Measurements from ENCODE around the gene CNTNAP2.

The CNTNAP2 gene

DNA sequence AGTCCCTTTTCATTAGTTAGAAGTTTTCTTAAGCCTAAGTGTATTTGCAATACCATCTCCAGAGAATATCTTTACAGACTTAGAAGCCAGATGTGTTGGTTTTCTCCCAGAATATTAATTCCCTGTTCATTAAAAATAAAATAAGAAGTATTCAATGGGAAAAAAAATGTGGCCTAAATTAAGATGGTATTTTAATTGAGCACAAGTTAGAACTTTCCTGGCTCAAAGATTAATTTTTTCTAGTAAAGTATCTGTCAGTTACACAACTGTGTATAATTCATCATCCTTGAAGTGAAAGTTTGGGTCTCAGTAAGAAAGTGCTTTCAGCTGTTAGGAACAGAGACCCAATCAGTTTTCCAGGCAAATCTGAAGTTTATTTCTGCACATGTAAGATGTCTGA lies 1294.5 kb downstream of the CNTNAP2 start:
- no peak for DNase-seq (ENCODE audit: low read depth)

DNA sequence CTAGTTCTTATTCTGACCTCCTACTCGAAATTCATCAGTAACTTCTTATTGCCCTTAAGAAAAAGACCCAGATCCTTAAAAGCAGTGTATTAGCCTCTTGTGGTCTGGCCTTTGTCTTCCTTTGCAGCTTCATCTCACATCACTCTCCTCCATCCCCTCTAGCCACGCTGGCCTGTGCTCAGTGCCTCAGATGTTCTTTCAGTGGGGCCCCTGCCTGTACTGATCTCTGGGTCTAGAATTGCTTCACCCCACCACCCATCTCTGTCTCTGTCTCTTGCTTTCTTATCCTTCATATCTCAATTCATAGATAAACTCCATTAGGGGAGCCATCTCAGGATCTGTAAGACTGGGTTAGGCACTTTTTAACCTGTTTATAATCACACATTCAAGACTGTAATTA lies 1295.5 kb downstream of the CNTNAP2 start:
- DNase-seq (ENCODE audit: low read depth): no peak

- peak; percentile 50 for DNase-seq (ENCODE audit: low read depth)
These were observed 1296.4 kb downstream of the CNTNAP2 start for GRCh38 chr7:147412782-147413556.

DNA sequence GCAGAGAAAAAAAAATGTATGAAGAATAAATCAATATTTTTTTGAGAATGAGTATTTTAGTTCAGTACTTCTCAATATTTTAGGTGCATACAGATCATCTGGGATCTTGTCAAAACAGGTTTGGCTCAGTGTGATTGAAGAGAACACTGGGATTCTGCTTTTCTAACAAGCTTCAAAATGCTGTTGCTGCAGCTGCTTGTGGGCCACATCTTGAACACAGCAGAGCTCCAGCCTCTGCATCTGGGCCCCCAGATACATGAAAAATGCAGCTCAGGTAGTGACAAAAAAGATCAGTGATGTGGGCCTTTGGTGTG lies 1296.9 kb downstream of the CNTNAP2 start:
- no peak for DNase-seq (ENCODE audit: low read depth)

DNA sequence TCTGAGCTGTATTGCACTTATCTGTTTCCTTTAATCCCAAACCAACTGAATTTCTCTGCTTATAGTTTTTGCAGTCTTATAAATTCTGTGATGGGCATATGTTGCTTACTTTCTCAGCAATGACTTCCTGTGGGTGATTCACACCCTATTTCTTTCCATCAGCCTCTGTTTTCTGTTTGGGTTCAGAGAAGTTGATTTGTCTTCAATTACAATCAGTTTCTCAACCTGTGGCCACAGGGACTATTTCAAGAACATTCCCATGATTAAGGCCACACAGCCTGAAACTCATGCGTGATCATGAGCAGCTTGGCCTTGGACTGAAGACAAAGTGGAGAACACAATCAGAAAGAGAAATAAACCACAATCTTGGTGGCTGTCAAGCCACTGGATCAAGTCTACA lies 1299.4 kb downstream of the CNTNAP2 start:
- no peak for DNase-seq (ENCODE audit: low read depth)

DNA sequence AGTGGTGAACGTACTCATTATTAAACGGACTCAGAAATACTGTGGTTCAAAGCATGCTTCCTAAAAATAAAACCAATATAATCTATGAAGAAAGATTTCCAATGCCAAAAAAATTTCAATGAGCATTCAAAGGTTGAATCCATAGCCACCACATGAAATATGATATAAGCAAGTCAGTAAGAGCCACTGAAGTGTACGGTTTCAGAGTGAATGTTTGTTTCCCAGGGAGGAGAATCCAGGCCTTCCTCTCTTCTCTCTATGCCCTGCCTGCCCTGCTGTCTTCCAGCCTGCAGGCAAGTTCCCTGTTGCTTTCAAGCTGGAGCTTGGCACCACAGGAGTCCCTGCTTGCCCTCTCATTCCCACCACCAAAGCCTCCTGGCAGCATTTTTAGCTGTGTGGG lies 1302.4 kb downstream of the CNTNAP2 start:
- no peak for DNase-seq (ENCODE audit: low read depth)

DNA sequence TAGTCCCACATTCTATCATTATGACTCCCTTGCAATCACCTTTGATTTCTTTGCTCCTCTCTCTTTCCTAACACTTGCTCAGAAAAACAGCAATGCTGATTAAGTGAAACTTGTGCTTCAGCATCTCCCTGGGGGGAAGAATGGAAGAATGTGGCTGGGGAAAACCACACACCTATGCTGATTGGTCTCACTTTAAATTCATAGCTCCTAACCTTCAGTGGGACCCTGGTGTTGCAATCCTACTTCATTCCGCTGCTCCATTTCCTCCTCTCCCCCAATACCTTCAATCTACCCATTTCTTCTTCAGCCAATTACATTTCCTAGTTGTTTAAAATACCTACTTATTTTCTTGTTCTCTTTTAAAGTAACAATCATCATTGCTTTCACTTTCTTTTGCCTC lies 1307.3 kb downstream of the CNTNAP2 start:
- DNase-seq (ENCODE audit: low read depth): no peak

DNA sequence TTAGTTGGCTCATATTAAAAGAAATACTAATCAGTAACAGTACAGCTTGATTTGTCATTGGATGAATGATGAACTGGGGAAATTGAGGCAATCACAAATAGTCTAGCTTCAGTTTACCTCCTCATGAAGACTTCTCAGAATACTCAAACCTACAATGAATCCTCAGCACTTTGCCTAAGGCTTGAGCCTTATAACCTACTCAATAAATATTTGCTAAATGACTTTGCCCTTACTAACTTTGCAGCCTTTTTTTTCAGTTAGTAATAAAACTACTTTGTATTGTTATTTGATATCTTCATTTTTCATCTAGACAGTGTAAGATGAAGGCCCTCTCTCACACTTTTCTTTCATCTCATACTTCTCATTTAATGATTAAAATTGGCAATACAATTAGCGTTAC lies 1311.5 kb downstream of the CNTNAP2 start:
- DNase-seq (ENCODE audit: low read depth): no peak

DNA sequence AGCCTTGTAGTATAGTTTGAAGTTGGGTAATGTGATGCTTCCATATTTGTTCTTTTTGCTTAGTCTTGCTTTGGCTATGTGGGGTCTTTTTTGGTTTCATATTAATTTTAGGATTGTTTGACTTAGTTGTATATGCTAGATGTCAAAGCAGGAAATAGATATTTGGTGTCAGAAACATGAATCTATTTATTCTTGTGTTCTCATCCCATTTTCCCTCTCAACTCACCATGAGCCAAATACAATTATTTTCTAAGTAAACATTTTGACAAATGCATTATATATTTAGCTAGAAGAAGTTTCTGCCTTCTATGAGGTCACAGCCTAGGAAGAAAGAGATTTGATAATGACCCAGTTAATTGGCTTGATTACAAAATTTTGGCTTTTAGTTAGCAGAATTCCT lies 1313.4 kb downstream of the CNTNAP2 start:
- DNase-seq (ENCODE audit: low read depth): no peak

DNA sequence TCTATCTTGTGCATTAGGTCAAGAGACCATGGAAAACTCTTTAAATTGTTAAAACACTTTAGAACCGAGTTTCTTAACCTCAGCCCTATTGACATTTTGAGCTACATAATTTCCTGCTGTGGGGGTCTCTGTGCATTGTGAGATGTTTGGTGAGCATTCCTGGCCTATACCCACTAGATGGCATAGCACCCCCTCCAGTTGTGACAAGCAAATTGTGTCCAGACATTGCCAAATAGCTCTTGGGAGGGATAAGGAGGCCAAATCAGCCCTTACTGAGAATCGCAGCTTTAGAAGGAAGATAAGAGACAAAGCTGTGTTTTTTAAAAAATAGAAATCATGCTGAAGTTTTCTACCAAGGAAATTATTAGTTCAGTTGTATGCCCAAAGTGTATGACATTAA lies 1315.5 kb downstream of the CNTNAP2 start:
- peak; percentile 34 for DNase-seq (ENCODE audit: low read depth)

DNA sequence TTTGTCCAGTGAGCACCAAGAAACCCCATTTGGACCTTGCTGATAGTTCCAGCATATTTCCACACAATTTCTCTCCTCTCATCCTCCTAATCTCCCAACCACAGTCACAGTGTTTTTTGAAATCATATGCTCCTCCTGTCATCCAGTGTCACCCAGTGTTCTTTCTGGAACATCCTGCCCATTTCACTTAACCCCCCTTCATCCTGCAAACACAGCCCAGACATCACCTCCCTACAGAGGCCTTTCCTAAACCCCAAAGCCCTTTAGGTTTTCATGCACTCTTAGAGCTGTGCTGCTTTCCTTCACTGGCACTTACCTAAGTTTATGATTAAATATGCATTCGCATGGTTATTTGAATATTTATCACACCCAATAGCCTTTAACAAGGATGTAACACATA lies 1316.0 kb downstream of the CNTNAP2 start:
- DNase-seq (ENCODE audit: low read depth): no peak

DNA sequence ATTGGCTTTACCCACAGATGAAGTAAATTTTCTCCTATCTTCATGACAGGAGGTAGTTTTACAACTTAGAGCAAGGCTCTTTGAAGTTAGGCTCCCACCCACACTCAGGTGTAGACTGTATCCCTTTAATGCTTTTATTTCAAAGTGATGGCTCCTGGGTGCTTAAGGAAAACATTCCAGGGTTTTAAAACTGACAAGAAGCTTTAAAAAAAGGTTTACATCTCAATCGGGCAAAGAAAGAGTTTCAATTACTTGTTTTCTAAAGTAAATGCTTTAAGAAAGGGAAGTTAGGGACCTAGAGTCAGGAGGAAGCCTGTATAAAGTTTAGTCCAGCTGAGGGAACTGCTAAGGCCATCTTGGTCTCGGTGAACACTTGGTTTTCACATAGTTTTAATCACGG lies 1320.1 kb downstream of the CNTNAP2 start:
- DNase-seq (ENCODE audit: low read depth): no peak

DNA sequence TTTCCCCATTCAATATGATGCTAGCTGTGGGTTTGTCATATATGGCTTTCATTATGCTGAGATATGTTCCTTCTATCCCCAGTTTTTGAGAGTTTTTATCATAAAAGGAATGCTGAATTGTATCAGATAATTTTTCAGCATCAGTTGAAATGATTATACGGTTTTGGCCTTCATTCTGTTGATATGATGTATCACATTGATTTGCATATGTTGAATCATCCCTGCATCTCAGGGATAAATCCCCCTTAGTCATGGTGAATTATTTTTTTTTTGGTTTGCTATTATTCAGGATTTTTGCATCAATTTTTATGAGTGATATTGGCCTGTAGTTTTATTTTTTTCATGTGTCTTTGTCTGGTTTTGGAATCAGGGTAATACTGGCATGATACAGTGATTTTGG lies 1321.6 kb downstream of the CNTNAP2 start:
- DNase-seq (ENCODE audit: low read depth): peak; percentile 14

GRCh38 chr7:147443942-147444341 lies 1327.3 kb downstream of the CNTNAP2 start:
- DNase-seq (ENCODE audit: low read depth): no peak

DNA sequence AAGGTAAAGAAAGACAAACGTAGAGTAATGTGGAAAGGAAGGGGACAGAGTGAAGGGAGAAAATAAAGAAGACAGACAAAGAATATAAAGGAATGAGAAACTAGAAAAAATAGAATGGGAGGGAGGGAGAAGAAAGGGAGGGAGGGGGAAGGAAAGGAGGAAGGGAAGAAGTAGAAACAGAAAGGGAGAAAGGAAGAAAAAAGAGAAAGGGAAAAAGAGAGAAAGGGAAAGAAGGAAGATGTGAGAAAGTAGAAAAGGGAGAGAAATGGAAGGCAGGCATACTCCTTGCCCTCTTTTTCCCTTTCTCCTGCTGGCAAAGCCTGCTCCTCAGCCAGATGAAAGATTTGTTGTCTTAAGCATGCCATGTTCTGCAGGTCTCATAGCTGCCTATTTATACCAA lies 1336.2 kb downstream of the CNTNAP2 start:
- DNase-seq (ENCODE audit: low read depth): no peak

GRCh38 chr7:147465223-147465622 lies 1348.6 kb downstream of the CNTNAP2 start:
- no peak for DNase-seq (ENCODE audit: low read depth)

DNA sequence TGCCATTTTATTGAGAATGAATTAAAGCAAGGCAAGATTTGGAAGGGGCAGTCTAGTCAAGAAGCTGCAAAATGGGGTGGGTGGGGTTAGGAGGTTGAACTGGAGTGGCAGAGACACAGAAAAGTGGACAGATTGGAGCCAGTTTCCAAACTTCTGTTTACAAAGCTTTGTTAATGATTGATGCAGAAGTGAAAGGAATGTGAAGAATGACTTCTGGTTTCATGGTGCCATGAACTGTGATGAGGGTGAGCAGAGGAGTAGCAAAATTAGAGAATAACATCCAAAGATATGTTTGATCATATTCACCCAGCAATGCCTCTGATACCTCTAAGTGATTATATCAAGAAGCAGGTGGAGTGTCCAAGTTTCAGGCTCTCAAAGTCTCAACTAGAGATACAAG lies 1356.0 kb downstream of the CNTNAP2 start:
- no peak for DNase-seq (ENCODE audit: low read depth)

GRCh38 chr7:147474862-147475261 lies 1358.3 kb downstream of the CNTNAP2 start:
- DNase-seq (ENCODE audit: low read depth): no peak

DNA sequence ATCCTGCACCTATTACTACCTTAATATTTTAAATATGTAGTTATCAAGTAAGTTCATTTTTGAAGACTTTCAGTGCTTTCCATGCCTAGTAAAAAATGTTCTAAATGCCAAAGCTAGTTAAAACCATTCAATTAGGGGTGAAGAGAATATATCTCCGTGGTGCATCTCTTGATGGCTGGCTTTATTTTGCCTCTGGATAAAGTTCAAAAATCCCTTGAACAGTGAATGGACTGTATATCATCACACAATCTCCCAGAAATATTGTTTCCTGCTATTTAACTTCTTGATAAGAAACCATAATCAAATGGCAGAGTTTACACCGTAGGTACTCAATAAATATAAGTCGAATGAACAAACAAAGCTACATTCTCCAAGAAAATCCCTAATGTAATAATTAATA lies 1360.9 kb downstream of the CNTNAP2 start:
- DNase-seq (ENCODE audit: low read depth): no peak

DNA sequence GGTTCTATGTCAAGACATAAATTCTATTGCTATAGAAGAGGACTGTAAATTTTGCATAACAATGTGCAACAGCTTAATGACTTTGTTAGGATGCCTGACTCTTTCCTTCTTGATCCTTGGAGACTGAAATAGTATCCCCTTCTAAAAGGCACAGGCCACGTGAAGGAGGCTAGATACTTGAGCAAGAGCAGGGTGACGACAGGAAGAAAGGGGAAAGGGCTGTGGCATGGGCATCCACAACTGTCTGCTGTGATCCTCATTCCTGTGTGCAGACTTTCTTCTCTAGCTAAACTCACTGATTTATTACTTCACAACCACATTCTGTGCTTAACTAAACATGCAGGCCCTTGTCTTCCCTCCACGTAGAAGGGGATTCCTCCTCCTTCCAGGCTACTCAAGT lies 1362.2 kb downstream of the CNTNAP2 start:
- no peak for DNase-seq (ENCODE audit: low read depth)

DNA sequence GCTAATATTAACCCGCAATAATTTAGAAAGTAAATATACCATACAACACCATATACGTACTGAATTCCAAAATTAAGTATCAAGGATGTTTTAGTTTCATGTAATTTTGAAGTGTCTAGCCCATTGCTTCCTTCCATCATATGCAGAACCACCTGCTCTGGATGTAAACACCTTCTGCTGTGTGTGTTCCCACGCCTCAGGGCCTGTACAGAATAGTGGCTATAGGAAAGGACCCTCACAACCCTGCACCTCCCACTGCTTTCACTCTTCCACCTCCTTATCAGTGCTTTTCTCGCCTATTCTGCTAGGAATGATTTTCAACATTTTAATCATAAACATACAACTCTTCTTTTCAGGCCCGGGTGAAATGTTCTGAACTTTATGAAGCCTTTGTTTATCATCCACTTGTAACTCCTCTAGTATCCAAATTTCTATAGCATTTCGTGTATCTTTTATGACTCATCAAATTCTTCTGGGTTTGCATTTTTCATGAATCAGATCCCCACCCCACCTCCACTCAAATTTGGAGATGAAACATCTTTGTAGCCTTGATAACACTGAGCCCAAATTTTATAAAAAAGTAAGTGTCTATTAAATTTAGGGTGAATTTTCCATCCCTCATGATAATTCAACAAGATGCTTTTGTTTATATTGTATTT lies 1367.2 kb downstream of the CNTNAP2 start:
- DNase-seq (ENCODE audit: low read depth): no peak

GRCh38 chr7:147485660-147486210 lies 1369.1 kb downstream of the CNTNAP2 start:
- no peak for DNase-seq (ENCODE audit: low read depth)

GRCh38 chr7:147492606-147493005 lies 1376.0 kb downstream of the CNTNAP2 start:
- DNase-seq (ENCODE audit: low read depth): peak; percentile 55

DNA sequence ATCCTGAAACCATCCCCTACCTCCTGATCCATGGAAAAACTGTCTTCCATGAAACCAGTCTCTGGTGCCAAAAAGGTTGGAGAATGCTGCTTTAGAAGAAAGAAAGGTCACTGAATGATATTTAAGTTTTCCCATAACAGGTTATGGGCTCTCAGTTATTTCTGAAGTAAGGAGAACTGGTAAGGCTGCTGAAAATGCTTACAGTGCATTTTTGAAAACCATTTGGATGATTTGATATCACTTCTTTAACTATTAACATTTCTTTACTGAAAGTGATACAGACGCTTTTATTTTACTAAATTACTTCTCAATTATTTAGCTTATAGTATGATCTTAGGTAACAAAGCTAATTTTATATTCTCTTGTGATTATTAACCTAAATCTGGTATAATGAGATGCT lies 1379.6 kb downstream of the CNTNAP2 start:
- DNase-seq (ENCODE audit: low read depth): no peak

Data from stromal cell of bone marrow (primary cell).